ENCODE data around the gene SPOCK1. TPM values are rescaled to one million over a fixed set of nuclear protein-coding genes. Genes with fewer than 3 reads are reported as not detected.

Gene SPOCK1
- total RNA-seq, 1 experiment from 2014 or later: 9.8 TPM

GRCh38 chr5:137182576-137182975 is 316.6 kb downstream of the SPOCK1 start:
- intact Hi-C loops (cut with micrococcal nuclease): no loop called here
- no peak overlapping the region for H3K27ac ChIP-seq (ENCODE audit: low read length)
- H3K9me2 ChIP-seq (replicated peaks; ENCODE audit: low read length): no peaks in the 10 kb centered on the region
- H3K36me3 ChIP-seq (ENCODE audit: low read depth, low read length): no peaks in the 10 kb centered on the region
- TF ChIP-seq EZH2phosphoT487 (IDR thresholded peaks at IDR 0.05; ENCODE audit: borderline replicate concordance, low read length): no peak
- TF ChIP-seq EZH2 (IDR thresholded peaks at IDR 0.05; ENCODE audit: low read length, unreplicated experiment): no peak
- no peak for TF ChIP-seq CTCF (conservative IDR thresholded peaks at IDR 0.05; ENCODE audit: low read depth, low read length)
- H2AFZ ChIP-seq (ENCODE audit: low read length): no peak overlapping the region
- no peaks in the 10 kb centered on the region for H3K79me2 ChIP-seq (ENCODE audit: low read length)
- ChIA-PET POLR2A (ENCODE audit: unreplicated experiment) (no interaction called here), CTCF (no interaction called here)
- H3K4me3 ChIP-seq (ENCODE audit: low read length): no peak overlapping the region
- BruUV-seq (replicated peaks): no TSS peak
- no peaks in the 10 kb centered on the region for H3F3A ChIP-seq (ENCODE audit: low read length, unreplicated experiment)
- no peak for DNase-seq
- H3K9ac ChIP-seq (ENCODE audit: low read length): no peak overlapping the region
- no peaks in the 10 kb centered on the region for H3K27me3 ChIP-seq (ENCODE audit: low read length)
- H4K20me1 ChIP-seq (ENCODE audit: low read length): no peaks in the 10 kb centered on the region
- no peak overlapping the region for H3K4me2 ChIP-seq (ENCODE audit: low read length)
- no peaks in the 10 kb centered on the region for H3K4me1 ChIP-seq (ENCODE audit: insufficient read depth, low read length)
- H3K9me3 ChIP-seq (ENCODE audit: low read length): no peaks in the 10 kb centered on the region
- ATAC-seq: no peak

GRCh38 chr5:137181667-137182066 is 317.5 kb downstream of the SPOCK1 start:
- DNase-seq: no peak
- Histone ChIP-seq H3K4me1 (ENCODE audit: insufficient read depth, low read length) (no peaks in the 10 kb centered on the region), H3K27ac (ENCODE audit: low read length) (no peak overlapping the region), H3K9ac (ENCODE audit: low read length) (no peak overlapping the region), H3K27me3 (ENCODE audit: low read length) (no peaks in the 10 kb centered on the region), H3K4me3 (ENCODE audit: low read length) (no peak overlapping the region), H3K9me2 (replicated peaks; ENCODE audit: low read length) (no peaks in the 10 kb centered on the region), H3K4me2 (ENCODE audit: low read length) (no peak overlapping the region), H2AFZ (ENCODE audit: low read length) (no peak overlapping the region), H3K36me3 (ENCODE audit: low read depth, low read length) (no peaks in the 10 kb centered on the region), H3K79me2 (ENCODE audit: low read length) (no peaks in the 10 kb centered on the region), H3K9me3 (ENCODE audit: low read length) (no peaks in the 10 kb centered on the region), H3F3A (ENCODE audit: low read length, unreplicated experiment) (no peaks in the 10 kb centered on the region), H4K20me1 (ENCODE audit: low read length) (no peaks in the 10 kb centered on the region)
- ATAC-seq: no peak
- intact Hi-C loops (cut with micrococcal nuclease): no loop called here
- BruUV-seq (replicated peaks): no TSS peak
- no peak for TF ChIP-seq EZH2 (IDR thresholded peaks at IDR 0.05; ENCODE audit: low read length, unreplicated experiment)
- no peak for TF ChIP-seq EZH2phosphoT487 (IDR thresholded peaks at IDR 0.05; ENCODE audit: borderline replicate concordance, low read length)
- no peak for TF ChIP-seq CTCF (conservative IDR thresholded peaks at IDR 0.05; ENCODE audit: low read depth, low read length)
- ChIA-PET CTCF (no interaction called here), POLR2A (ENCODE audit: unreplicated experiment) (no interaction called here)

DNA sequence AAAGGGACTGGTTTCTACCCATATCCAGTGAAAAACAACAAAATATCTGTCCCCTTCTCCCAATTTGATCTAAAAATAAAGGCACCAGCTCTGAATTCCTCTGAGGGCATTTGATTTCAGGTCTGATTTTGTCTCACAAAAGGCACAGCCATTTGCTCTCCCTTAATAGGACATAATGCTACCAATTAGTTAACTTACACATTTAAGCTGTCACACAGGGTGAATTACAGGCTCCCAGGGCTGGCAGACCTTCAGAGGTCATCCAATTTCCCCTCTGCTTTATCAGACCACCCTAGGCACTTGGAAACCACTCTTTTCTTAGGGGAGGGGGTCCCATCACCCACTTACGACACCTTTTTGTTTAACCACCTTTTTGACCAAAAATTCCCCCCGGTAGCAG is 319.9 kb downstream of the SPOCK1 start:
- no peaks in the 10 kb centered on the region for H4K20me1 ChIP-seq (ENCODE audit: low read length)
- no TSS peak for BruUV-seq (replicated peaks)
- H3K4me2 ChIP-seq (ENCODE audit: low read length): no peak overlapping the region
- no peak overlapping the region for H3K9ac ChIP-seq (ENCODE audit: low read length)
- TF ChIP-seq CTCF (conservative IDR thresholded peaks at IDR 0.05; ENCODE audit: low read depth, low read length) (no peak), EZH2 (IDR thresholded peaks at IDR 0.05; ENCODE audit: low read length, unreplicated experiment) (no peak), EZH2phosphoT487 (IDR thresholded peaks at IDR 0.05; ENCODE audit: borderline replicate concordance, low read length) (no peak)
- H3K27ac ChIP-seq (ENCODE audit: low read length): no peak overlapping the region
- ChIA-PET POLR2A (ENCODE audit: unreplicated experiment) (no interaction called here), CTCF (no interaction called here)
- H3K9me3 ChIP-seq (ENCODE audit: low read length): no peaks in the 10 kb centered on the region
- DNase-seq (no peak), ATAC-seq (no peak)
- H3F3A ChIP-seq (ENCODE audit: low read length, unreplicated experiment): no peaks in the 10 kb centered on the region
- no peaks in the 10 kb centered on the region for H3K36me3 ChIP-seq (ENCODE audit: low read depth, low read length)
- intact Hi-C loops (cut with micrococcal nuclease): no loop called here
- no peak overlapping the region for H3K4me3 ChIP-seq (ENCODE audit: low read length)
- no peaks in the 10 kb centered on the region for H3K9me2 ChIP-seq (replicated peaks; ENCODE audit: low read length)
- H3K27me3 ChIP-seq (ENCODE audit: low read length): no peaks in the 10 kb centered on the region
- H3K79me2 ChIP-seq (ENCODE audit: low read length): no peaks in the 10 kb centered on the region
- H3K4me1 ChIP-seq (ENCODE audit: insufficient read depth, low read length): no peaks in the 10 kb centered on the region
- H2AFZ ChIP-seq (ENCODE audit: low read length): no peak overlapping the region
